Lower lobe of right lung (tissue), 2 donors: ENCODE data around the gene TMEM164. TPM values are rescaled to one million over a fixed set of nuclear protein-coding genes. Genes with fewer than 3 reads are reported as not detected.
A peak's percentile ranks its signal among the peaks of the same experiment; 100 is the strongest.

Experiments used
- ATAC-seq, 2 donors: fragments of 200-7000 bp; cut with Tn5 transposase; one replicate each; pipeline ENCODE4 v1.9.1; 2020 to 2022; ENCODE audit warnings: mild to moderate bottlenecking in 2 of 2, moderate library complexity in 2 of 2
- DNase-seq: peaks from one replicate; pipeline ENCODE4 v3.0.0-alpha.2; 2020
- H3K27ac ChIP-seq: fragments of 200-600 bp; one replicate; pipeline ENCODE4 v1.8.0; 2022
- H3K27me3 ChIP-seq: fragments of 200-600 bp; one replicate; pipeline ENCODE4 v1.8.0; 2022; ENCODE audit warnings: low read depth
- H3K36me3 ChIP-seq: fragments of 200-600 bp; one replicate; pipeline ENCODE4 v1.8.0; 2022; ENCODE audit warnings: mild to moderate bottlenecking
- H3K4me1 ChIP-seq: fragments of 200-600 bp; one replicate; pipeline ENCODE4 v1.8.0; 2022
- H3K4me3 ChIP-seq: fragments of 200-600 bp; one replicate; pipeline ENCODE4 v1.8.0; 2022; ENCODE audit warnings: mild to moderate bottlenecking
- H3K9me3 ChIP-seq: fragments of 200-600 bp; one replicate; pipeline ENCODE4 v1.8.0; 2022
- CTCF ChIP-seq: fragments of 200-600 bp; IDR thresholded peaks from one replicate; pipeline ENCODE4 v1.8.0; 2022; ENCODE audit warnings: antibody characterized with exemption, mild to moderate bottlenecking
- intact Hi-C: fragments of 100-400 bp; cut with DNase I; formaldehyde crosslinking; loops from one replicate; pipeline ENCODE4 v1.11.0; 2022
- total RNA-seq: library from RNA; stranded (reverse); fragmentation: NEBNext Ultra II Directional; extraction: Animal tissue kit (Norgen Biotek cat#: 25700); gene quantifications from one replicate; pipeline ENCODE4 v1.2.1, GENCODE V29; 2021
- donor health status: DM: no; HTN: yes; CAD: no; lungs with severe emphysema.

TMEM164 gene
- total RNA-seq, 1 donor from 2014 or later = 66.4 TPM

- Histone ChIP-seq H3K36me3 (no peaks in the 10 kb centered on the region), H3K4me1 (peaks cover 5% of the 10 kb centered on the region), H3K27me3 (no peaks in the 10 kb centered on the region), H3K4me3 (no peak overlapping the region), H3K27ac (no peak overlapping the region), H3K9me3 (no peaks in the 10 kb centered on the region)
- intact Hi-C loops = no loop called here
- ATAC-seq (no peak), DNase-seq (no peak)
- TF ChIP-seq CTCF = no peak
Observed at GRCh38 chrX:110116066-110116980, 113.4 kb downstream of the TMEM164 start.

GRCh38 chrX:110118530-110118929 lies 115.6 kb downstream of the TMEM164 start:
- H3K4me1 ChIP-seq = peaks cover 5% of the 10 kb centered on the region
- no peak overlapping the region for H3K4me3 ChIP-seq
- no peaks in the 10 kb centered on the region for H3K36me3 ChIP-seq
- H3K27me3 ChIP-seq = no peaks in the 10 kb centered on the region
- ATAC-seq (no peak), DNase-seq (no peak)
- no peaks in the 10 kb centered on the region for H3K9me3 ChIP-seq
- intact Hi-C loops = no loop called here
- no peak for TF ChIP-seq CTCF
- no peak overlapping the region for H3K27ac ChIP-seq

- intact Hi-C loops = no loop called here
- Histone ChIP-seq H3K27me3 (no peaks in the 10 kb centered on the region), H3K4me3 (no peak overlapping the region), H3K4me1 (peaks cover 5% of the 10 kb centered on the region), H3K36me3 (no peaks in the 10 kb centered on the region), H3K9me3 (no peaks in the 10 kb centered on the region), H3K27ac (no peak overlapping the region)
- DNase-seq = no peak
- peak in 1 of 2 donors; percentile 7 for ATAC-seq
- no peak for TF ChIP-seq CTCF
Observed at GRCh38 chrX:110119480-110119879, 116.6 kb downstream of the TMEM164 start.

GRCh38 chrX:110120025-110120424 lies 117.1 kb downstream of the TMEM164 start:
- peak; percentile 66 to 89 for ATAC-seq
- intact Hi-C loops = no loop called here
- H3K4me3 ChIP-seq = no peak overlapping the region
- TF ChIP-seq CTCF = no peak
- H3K27ac ChIP-seq = no peak overlapping the region
- H3K27me3 ChIP-seq = no peaks in the 10 kb centered on the region
- H3K36me3 ChIP-seq = no peaks in the 10 kb centered on the region
- no peaks in the 10 kb centered on the region for H3K9me3 ChIP-seq
- peak; percentile 49 for DNase-seq
- peaks cover 5% of the 10 kb centered on the region for H3K4me1 ChIP-seq

GRCh38 chrX:110123331-110123782 lies 120.4 kb downstream of the TMEM164 start:
- DNase-seq (no peak), ATAC-seq (no peak)
- intact Hi-C loops = no loop called here
- Histone ChIP-seq H3K4me3 (no peak overlapping the region), H3K27me3 (no peaks in the 10 kb centered on the region), H3K36me3 (no peaks in the 10 kb centered on the region), H3K27ac (no peak overlapping the region), H3K4me1 (peaks cover 5% of the 10 kb centered on the region), H3K9me3 (no peaks in the 10 kb centered on the region)
- TF ChIP-seq CTCF = no peak
